Body of pancreas (tissue), 4 donors: ENCODE measurements around the gene UBR3.

Source experiments
- POLR2A ChIP-seq, 3 donors: fragments of 450-650 bp; IDR thresholded peaks; one replicate each; pipeline ENCODE4 v1.6.1; 2016; ENCODE audit warnings: antibody characterized with exemption in 3 of 3, mild to moderate bottlenecking in 2 of 3
- TF ChIP-seq, protein P1 (sequence below), 7 experiments: fragments of 450-650 bp in 4 of 7; fragments of 200-600 bp in 3 of 7; sonication (generic) in 3 of 7; IDR thresholded peaks; one replicate each; pipeline ENCODE4 v1.5.1; 2016 to 2019; ENCODE audit warnings: antibody characterized with exemption in 7 of 7

DNA sequence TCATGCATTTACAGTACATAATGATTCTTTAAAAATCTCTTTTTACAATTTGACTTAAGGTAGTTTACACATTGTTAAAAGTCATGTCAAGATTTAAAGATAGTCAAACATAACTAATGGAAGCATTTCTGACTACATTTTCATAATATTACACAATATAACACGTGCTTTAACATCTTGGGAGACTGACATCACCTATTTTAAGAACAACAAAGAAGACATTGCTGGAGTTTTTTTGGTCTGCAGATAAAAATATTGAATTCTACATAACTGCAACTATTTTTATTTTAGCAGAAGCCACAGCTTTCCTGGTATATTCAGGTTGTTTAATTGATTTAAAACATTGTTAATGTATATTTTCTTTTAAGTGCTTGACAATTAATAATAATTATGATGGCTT lies 65.7 kb downstream of the UBR3 start:
- TF ChIP-seq POLR2A (IDR thresholded peaks at IDR 0.05), result no peak
- TF ChIP-seq, protein P1, sequence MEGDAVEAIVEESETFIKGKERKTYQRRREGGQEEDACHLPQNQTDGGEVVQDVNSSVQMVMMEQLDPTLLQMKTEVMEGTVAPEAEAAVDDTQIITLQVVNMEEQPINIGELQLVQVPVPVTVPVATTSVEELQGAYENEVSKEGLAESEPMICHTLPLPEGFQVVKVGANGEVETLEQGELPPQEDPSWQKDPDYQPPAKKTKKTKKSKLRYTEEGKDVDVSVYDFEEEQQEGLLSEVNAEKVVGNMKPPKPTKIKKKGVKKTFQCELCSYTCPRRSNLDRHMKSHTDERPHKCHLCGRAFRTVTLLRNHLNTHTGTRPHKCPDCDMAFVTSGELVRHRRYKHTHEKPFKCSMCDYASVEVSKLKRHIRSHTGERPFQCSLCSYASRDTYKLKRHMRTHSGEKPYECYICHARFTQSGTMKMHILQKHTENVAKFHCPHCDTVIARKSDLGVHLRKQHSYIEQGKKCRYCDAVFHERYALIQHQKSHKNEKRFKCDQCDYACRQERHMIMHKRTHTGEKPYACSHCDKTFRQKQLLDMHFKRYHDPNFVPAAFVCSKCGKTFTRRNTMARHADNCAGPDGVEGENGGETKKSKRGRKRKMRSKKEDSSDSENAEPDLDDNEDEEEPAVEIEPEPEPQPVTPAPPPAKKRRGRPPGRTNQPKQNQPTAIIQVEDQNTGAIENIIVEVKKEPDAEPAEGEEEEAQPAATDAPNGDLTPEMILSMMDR (IDR thresholded peaks at IDR 0.05), result no peak
